Epithelial cell of prostate (primary cell): ENCODE results near the gene SHLD3.
"Not testable (repeated sequence)": the region's sequence is repeated elsewhere in the genome, so short reads cannot be mapped to it uniquely, and the experiment has no call there.

Experiments used
- DNase-seq: peaks from one replicate; pipeline ENCODE4 v3.0.0-alpha.2; 2011; ENCODE audit warnings: low read depth, low spot score
- H3K27ac ChIP-seq: fragments of 450-650 bp; 2 replicates; pipeline ENCODE4 v1.5.1; 2017; ENCODE audit warnings: mild to moderate bottlenecking

Gene SHLD3

GRCh38 chr5:65674749-65675148 lies 49.9 kb downstream of the SHLD3 start:
- no peak for DNase-seq
- H3K27ac ChIP-seq = no peak overlapping the region

GRCh38 chr5:65676056-65676455 lies 51.2 kb downstream of the SHLD3 start:
- DNase-seq, H3K27ac ChIP-seq: not testable (repeated sequence)
